Thymus (tissue), 11 donors: ENCODE data around the gene HSF5. TPM values are rescaled to one million over a fixed set of nuclear protein-coding genes. Genes with fewer than 3 reads are reported as not detected.
"Not testable (repeated sequence)": the region's sequence is repeated elsewhere in the genome, so short reads cannot be mapped to it uniquely, and the experiment has no call there.

Experiments
- DNase-seq, 9 donors: peaks; one replicate each; pipeline ENCODE4 v3.0.0-alpha.2; 2013; ENCODE audit warnings: low spot score in 9 of 9, low read depth in 6 of 9, missing footprints in 1 of 9
- H3K27ac ChIP-seq, 2 donors: one replicate each; pipeline ENCODE4 v1.5.1; 2013; ENCODE audit warnings: control low read depth in 1 of 2, low read depth in 1 of 2, low read length in 1 of 2, mild to moderate bottlenecking in 1 of 2, moderate library complexity in 1 of 2
- H3K27me3 ChIP-seq, 2 donors: one replicate each; pipeline ENCODE4 v1.5.1; 2013; ENCODE audit warnings: low read length in 1 of 2; ENCODE audit not compliant: control insufficient read depth in 2 of 2, insufficient read depth in 1 of 2
- H3K36me3 ChIP-seq, 2 donors: one replicate each; pipeline ENCODE4 v1.5.1; 2013; ENCODE audit warnings: low read length in 1 of 2, mild to moderate bottlenecking in 1 of 2, moderate library complexity in 1 of 2; ENCODE audit not compliant: control insufficient read depth in 2 of 2, insufficient read depth in 2 of 2
- H3K4me1 ChIP-seq, 2 donors: one replicate each; pipeline ENCODE4 v1.5.1; 2013; ENCODE audit warnings: low read length in 2 of 2; ENCODE audit not compliant: control insufficient read depth in 2 of 2, insufficient read depth in 2 of 2
- H3K4me3 ChIP-seq, 2 donors: one replicate each; pipeline ENCODE4 v1.5.1; 2013; ENCODE audit warnings: low read length in 2 of 2, control low read depth in 1 of 2, mild to moderate bottlenecking in 1 of 2
- H3K9me3 ChIP-seq, 2 donors: one replicate each; pipeline ENCODE4 v1.5.1; 2013; ENCODE audit warnings: low read length in 1 of 2, mild to moderate bottlenecking in 1 of 2; ENCODE audit not compliant: control insufficient read depth in 2 of 2, insufficient read depth in 1 of 2
- WGBS: extraction: QIAGEN DNeasy Blood & Tissue Kit; methylation state at CpG from one replicate; pipeline ENCODE4 v1.1.7; 2013; 5-methylcytosine and 5-hydroxymethylcytosine counted together
- polyA plus RNA-seq: library from polyadenylated mRNA; stranded (reverse); fragments of 200-250 nt; gene quantifications from one replicate; pipeline ENCODE4 v1.2.3, GENCODE V29; 2013
- total RNA-seq: library from RNA; stranded (reverse); fragments of 120-200 nt; gene quantifications from one replicate; pipeline ENCODE4 v1.2.4, GENCODE V29; 2013
- donor health status: healthy.

The HSF5 gene
- total and polyA plus RNA-seq, 2 donors: 0.90 to 0.91 TPM

GRCh38 chr17:58510075-58510474 lies 21.9 kb upstream of the HSF5 start:
- H3K9me3 ChIP-seq: no peaks in the 10 kb centered on the region
- H3K4me3 ChIP-seq: no peak overlapping the region
- 94% methylated on average over 5 of the region's 5 CpGs for WGBS
- H3K27me3 ChIP-seq: no peaks in the 10 kb centered on the region
- peaks cover 67 to 78% of the 10 kb centered on the region in 2 donors for H3K36me3 ChIP-seq
- H3K4me1 ChIP-seq: peaks cover 15 to 23% of the 10 kb centered on the region in 2 donors
- DNase-seq: no peak
- H3K27ac ChIP-seq: no peak overlapping the region

- peaks cover 82 to 94% of the 10 kb centered on the region in 2 donors for H3K36me3 ChIP-seq
- peaks cover 2 to 11% of the 10 kb centered on the region in 2 donors for H3K4me1 ChIP-seq
- no peak overlapping the region for H3K27ac ChIP-seq
- DNase-seq: no peak
- H3K27me3 ChIP-seq: no peaks in the 10 kb centered on the region
- H3K4me3 ChIP-seq: no peak overlapping the region
- WGBS: 97% methylated on average over 10 of the region's 10 CpGs
- no peaks in the 10 kb centered on the region for H3K9me3 ChIP-seq
Measured at GRCh38 chr17:58508341-58509067, 20.3 kb upstream of the HSF5 start.

- no peaks in the 10 kb centered on the region for H3K27me3 ChIP-seq
- H3K4me1 ChIP-seq: no peaks in the 10 kb centered on the region
- H3K36me3 ChIP-seq: peaks cover 86 to 95% of the 10 kb centered on the region in 2 donors
- H3K9me3 ChIP-seq: no peaks in the 10 kb centered on the region
- DNase-seq: no peak
- no peak overlapping the region for H3K4me3 ChIP-seq
- no peak overlapping the region for H3K27ac ChIP-seq
- WGBS: 98% methylated on average over 13 of the region's 13 CpGs
Measured at GRCh38 chr17:58507123-58507634, 19.0 kb upstream of the HSF5 start.

GRCh38 chr17:58506354-58507080 lies 18.3 kb upstream of the HSF5 start:
- H3K4me1 ChIP-seq: no peaks in the 10 kb centered on the region
- no peak for DNase-seq
- peaks cover 87 to 89% of the 10 kb centered on the region in 2 donors for H3K36me3 ChIP-seq
- no peaks in the 10 kb centered on the region for H3K9me3 ChIP-seq
- H3K4me3 ChIP-seq: no peak overlapping the region
- H3K27me3 ChIP-seq: no peaks in the 10 kb centered on the region
- 98% methylated on average over 7 of the region's 7 CpGs for WGBS
- no peak overlapping the region for H3K27ac ChIP-seq

GRCh38 chr17:58504826-58505351 lies 16.7 kb upstream of the HSF5 start:
- no peaks in the 10 kb centered on the region for H3K27me3 ChIP-seq

GRCh38 chr17:58503866-58504265 lies 15.7 kb upstream of the HSF5 start:
- Histone ChIP-seq H3K36me3 (peaks cover 74 to 81% of the 10 kb centered on the region in 2 donors), H3K9me3 (no peaks in the 10 kb centered on the region), H3K4me3 (no peak overlapping the region), H3K27ac (no peak overlapping the region), H3K4me1 (no peaks in the 10 kb centered on the region), H3K27me3 (no peaks in the 10 kb centered on the region)
- WGBS: 98% methylated on average over 8 of the region's 8 CpGs
- DNase-seq: no peak

More at GRCh38 chr17:58504826-58505351, 16.7 kb upstream of the HSF5 start:
- Histone ChIP-seq H3K4me1 (no peaks in the 10 kb centered on the region), H3K4me3 (no peak overlapping the region), H3K9me3 (no peaks in the 10 kb centered on the region), H3K27ac (no peak overlapping the region), H3K36me3 (peaks cover 84 to 88% of the 10 kb centered on the region in 2 donors)
- WGBS: 73% methylated on average over 11 of the region's 11 CpGs
- DNase-seq: peak in 1 of 9 donors; percentile 17

GRCh38 chr17:58503134-58503533 lies 14.9 kb upstream of the HSF5 start:
- H3K4me1 ChIP-seq, DNase-seq, H3K27me3 ChIP-seq, H3K4me3 ChIP-seq, H3K9me3 ChIP-seq, H3K27ac ChIP-seq: not testable (repeated sequence)
- peaks cover 66 to 79% of the 10 kb centered on the region in 2 donors for H3K36me3 ChIP-seq
- WGBS: 98% methylated on average over 6 of the region's 6 CpGs

- H3K4me1 ChIP-seq: no peaks in the 10 kb centered on the region
- WGBS: 97% methylated on average over 7 of the region's 7 CpGs
- H3K9me3 ChIP-seq: no peaks in the 10 kb centered on the region
- H3K36me3 ChIP-seq: peaks cover 53 to 78% of the 10 kb centered on the region in 2 donors
- H3K4me3 ChIP-seq: no peak overlapping the region
- H3K27ac ChIP-seq: no peak overlapping the region
- no peak for DNase-seq
- H3K27me3 ChIP-seq: no peaks in the 10 kb centered on the region
Measured at GRCh38 chr17:58501451-58501850, 13.2 kb upstream of the HSF5 start.
